HG03354 (cell line): Measurements from ENCODE around the gene FLACC1.

ENCODE experiments used
- ATAC-seq: cut with Tn5 transposase; IDR thresholded peaks from one replicate; pipeline ENCODE4 v1.9.1; 2021; ENCODE audit warnings: mild to moderate bottlenecking; ENCODE audit not compliant: unreplicated experiment, poor library complexity, severe bottlenecking

The FLACC1 gene

DNA sequence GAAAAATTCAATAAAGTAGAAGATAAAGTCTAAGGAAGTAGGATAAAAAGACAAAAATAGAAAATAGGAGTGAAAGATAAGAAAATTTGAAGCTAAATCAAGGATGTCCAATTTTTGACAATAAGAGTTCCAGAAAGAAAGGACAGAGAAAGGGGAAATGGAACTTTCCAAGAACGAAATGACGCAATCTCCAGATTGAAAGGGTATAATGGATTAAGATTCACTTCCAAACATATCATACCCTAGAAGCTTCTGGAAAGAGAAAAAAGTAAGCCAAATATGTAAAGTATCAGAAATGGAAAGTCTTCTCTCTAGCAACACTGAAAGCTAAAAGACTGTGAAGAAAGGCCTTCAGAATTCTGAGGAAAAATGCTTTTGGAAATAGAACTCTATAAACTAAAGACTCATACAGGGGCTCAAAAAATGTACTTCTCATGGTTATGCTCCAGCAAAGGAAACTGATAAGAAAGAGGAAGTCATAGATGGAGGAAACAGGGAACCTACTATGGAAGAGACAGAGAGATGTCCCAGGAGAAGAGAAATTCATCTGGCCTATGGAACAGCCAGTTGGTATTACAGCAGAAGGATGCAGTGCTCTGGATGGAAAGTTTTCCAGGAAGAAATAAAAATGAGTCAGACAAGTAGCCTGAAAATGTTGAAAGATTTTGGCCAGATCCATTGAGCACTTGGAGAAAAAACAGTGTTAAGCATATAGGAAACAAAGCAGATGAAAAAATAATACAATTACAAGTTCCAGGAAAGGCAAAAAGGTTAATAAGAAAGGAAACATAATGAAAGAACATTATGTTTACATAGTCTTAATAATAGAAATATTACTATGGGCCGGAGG lies 76.7 kb downstream of the FLACC1 start:
- ATAC-seq, result no peak

GRCh38 chr2:201279079-201279478 lies 78.1 kb downstream of the FLACC1 start:
- ATAC-seq, result no peak

DNA sequence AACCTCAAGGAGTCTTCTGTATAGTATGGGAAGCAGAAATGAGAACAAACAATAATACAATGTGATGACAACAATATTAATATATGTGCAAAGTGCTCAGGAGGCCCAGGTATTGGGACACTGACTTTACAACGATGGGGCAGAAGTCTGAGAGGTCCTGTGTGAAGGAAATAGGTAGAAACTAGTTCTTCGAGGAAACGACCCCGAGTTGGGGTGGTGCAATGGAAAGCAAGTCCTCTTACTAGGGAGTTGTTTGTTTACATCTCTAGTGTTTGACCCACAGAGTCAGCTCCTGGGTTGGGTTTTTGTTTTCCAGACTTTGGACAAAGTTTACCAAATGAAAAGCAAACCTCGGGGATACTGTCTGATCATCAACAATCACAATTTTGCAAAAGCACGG lies 80.6 kb downstream of the FLACC1 start:
- no peak for ATAC-seq

- no peak for ATAC-seq
Observed at GRCh38 chr2:201275990-201276389, 81.2 kb downstream of the FLACC1 start.

GRCh38 chr2:201275069-201275468 lies 82.1 kb downstream of the FLACC1 start:
- ATAC-seq, result no peak

DNA sequence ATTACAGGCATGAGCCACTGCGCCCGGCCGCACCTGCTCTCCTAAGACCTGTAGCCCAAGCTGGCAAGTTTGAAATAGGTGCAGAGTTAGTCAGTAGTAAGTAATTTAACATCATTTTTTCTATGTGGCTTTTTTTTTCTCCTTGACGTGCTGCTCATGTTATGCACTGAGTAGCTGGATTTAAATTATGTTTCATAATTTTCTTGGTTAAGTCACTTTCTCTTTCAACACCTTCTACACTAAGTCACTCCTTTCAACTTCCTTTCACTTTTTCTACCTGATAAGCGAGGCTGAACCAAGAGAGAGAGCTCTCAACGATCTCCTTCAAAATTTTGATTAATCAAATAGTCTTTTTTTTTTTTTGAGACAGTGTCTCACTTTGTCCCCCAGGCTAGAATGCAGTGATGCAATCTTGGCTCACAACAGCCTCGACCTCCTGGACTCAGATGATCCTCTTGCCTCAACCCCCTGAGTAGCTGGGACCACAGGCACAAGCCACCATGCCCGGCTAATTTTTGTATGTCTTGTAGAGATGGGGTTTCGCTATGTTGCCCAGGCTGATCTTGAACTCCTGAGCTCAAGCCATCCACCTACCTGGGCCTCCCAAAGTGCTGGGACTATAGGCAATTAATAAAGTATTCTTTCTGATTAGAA lies 83.7 kb downstream of the FLACC1 start:
- no peak for ATAC-seq

DNA sequence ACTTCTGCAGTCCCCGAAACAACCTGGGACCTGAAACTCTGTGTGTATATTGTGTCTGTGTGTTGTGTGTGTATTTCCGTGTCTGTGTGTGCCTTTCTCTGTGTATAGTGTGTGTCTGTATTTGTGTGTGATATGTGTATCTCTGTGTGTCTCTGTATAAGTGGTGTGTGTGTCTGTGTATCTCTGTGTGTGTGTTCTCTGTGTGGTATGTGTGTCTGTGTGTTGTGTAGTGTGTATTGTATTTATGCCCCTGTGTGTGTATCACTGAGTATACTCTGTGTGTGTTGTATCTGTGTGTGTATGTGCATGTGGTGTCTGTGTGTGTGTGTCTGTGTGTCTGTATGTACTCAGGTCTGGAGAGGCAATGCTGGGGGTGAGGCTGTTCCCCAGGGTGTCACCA lies 85.2 kb downstream of the FLACC1 start:
- no peak for ATAC-seq

DNA sequence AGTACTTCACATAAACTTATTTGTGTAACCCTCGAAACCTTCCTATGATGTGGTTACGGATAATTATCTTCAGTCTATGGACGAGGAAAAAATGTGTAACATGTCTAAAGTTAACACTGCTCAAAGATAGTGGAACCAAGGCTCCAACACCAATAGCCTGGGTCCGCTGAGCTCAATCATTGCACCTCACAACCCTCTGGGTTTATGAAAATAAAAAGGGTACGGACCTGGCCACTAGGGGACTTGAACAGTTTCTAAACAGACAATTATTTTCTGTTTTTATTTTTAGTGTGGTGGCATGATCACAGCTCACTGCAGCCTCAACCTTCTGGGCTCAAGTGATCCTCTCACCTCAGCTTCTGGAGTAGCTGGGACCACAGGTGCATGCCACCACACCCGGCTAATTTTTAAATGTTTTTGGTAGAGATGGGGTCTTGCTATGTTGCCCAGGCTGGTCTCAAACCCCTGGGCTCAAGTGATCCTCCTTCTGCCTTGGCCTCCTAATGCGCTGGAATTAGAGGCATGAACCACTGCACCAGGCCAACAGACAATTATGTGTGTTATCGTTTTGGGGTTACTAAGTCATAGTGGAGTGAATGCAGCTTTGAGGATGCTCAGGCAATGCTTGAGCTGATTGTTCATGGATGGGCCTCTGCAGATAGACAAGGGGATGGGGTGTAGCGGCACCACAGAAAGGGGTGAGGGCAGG lies 86.7 kb downstream of the FLACC1 start:
- no peak for ATAC-seq

GRCh38 chr2:201269764-201270163 lies 87.4 kb downstream of the FLACC1 start:
- no peak for ATAC-seq

- ATAC-seq, result no peak
Observed at GRCh38 chr2:201267278-201268030, 89.7 kb downstream of the FLACC1 start.

DNA sequence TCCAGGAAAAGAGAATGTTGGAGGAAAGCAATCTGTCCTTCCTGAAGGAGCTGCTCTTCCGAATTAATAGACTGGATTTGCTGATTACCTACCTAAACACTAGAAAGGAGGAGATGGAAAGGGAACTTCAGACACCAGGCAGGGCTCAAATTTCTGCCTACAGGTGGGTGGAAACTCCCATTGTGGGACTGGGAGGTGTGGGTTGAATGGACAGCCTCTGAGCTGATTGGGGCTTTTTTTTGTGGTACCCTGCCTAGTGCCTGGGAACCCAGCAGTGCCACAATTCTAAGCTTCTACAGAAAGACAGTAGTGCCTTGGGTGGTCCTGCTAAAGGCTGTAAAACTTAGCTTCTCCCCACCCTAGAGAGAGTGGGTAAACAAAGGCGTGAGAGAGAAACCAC lies 90.5 kb downstream of the FLACC1 start:
- no peak for ATAC-seq

GRCh38 chr2:201264472-201265173 lies 92.5 kb downstream of the FLACC1 start:
- no peak for ATAC-seq

- ATAC-seq, result no peak
Observed at GRCh38 chr2:201263779-201264178, 93.4 kb downstream of the FLACC1 start.

GRCh38 chr2:201262718-201263117 lies 94.4 kb downstream of the FLACC1 start:
- ATAC-seq, result no peak

DNA sequence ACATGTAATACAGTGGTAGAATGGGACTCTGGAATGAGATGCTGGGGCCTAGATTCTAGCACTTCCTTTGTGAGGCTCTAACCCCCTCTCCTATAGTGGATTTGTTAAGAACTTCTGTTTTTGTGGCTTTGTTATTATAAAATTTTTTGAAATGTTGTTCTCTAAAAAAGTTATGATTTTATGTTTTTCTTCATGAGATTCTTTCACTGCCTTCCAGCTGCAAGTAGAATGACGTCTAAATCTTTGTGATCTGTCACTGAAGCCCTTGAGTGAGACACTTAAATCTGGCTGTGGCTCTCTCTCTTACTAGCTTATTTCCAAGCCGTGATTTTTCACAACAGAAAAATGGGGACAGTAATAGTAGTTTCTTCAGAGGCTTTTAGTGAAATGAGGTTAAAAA lies 95.2 kb downstream of the FLACC1 start:
- no peak for ATAC-seq

DNA sequence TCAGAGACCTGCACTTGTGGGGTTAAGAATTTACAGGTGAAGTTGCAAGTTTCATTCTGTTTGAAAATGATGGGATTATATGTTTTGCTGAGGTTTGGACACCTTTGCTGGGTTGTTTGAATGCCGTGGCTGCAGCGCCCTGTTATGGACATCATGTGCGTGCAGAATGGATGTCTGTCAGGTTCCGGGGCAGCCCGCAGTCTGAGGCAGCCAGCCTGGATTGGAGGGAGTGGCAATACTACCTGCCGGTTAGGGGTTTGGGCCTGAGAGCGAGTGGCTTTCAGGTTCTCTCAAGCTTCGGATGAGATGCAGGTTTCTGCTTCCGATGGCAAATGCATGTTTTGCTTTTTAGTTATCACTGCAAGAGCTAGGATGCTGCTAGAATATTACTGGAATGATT lies 95.7 kb downstream of the FLACC1 start:
- ATAC-seq, result no peak

- peak; percentile 36 for ATAC-seq
Observed at GRCh38 chr2:201260302-201260800, 96.8 kb downstream of the FLACC1 start, which contains the start of gene CASP8. Gene CASP8, plus strand, starts transcription at chr2:201260536. Its CDS starts 5,951 bp downstream, at chr2:201266487.

- peak; percentile 23 for ATAC-seq
Observed at GRCh38 chr2:201258666-201259615, 98.2 kb downstream of the FLACC1 start.
